Spleen (tissue), 11 donors: ENCODE results near the gene NSF. TPM values are rescaled to one million over a fixed set of nuclear protein-coding genes. Genes with fewer than 3 reads are reported as not detected.

Source experiments
- DNase-seq: peaks from one replicate; pipeline ENCODE4 v3.0.0-alpha.2; 2020
- H3K27ac ChIP-seq, 8 donors: fragments of 200-600 bp; sonication (generic) in 7 of 8; 1 replicate in 4 of 8; 2 replicates in 4 of 8; pipeline versions ENCODE4 v1.5.0 to v1.8.0; 2016 to 2021; ENCODE audit warnings: inconsistent platforms in 4 of 8, mild to moderate bottlenecking in 4 of 8, moderate library complexity in 1 of 8
- H3K27me3 ChIP-seq, 7 donors: fragments of 200-600 bp; sonication (generic) in 6 of 7; replicated peaks in 1 of 7; 1 replicate in 4 of 7; 2 replicates in 3 of 7; pipeline versions ENCODE4 v1.5.0 to v1.8.0; 2016 to 2021; ENCODE audit warnings: inconsistent platforms in 3 of 7, mild to moderate bottlenecking in 1 of 7
- H3K36me3 ChIP-seq, 6 donors: fragments of 200-600 bp; sonication (generic) in 5 of 6; 1 replicate in 4 of 6; 2 replicates in 2 of 6; pipeline versions ENCODE4 v1.5.0 to v1.8.0; 2016 to 2021; ENCODE audit warnings: inconsistent platforms in 2 of 6
- H3K4me1 ChIP-seq, 6 donors: fragments of 200-600 bp; sonication (generic) in 5 of 6; 1 replicate in 3 of 6; 2 replicates in 3 of 6; pipeline versions ENCODE4 v1.5.0 to v1.8.0; 2016 to 2021; ENCODE audit warnings: inconsistent platforms in 3 of 6
- H3K4me3 ChIP-seq, 8 donors: fragments of 200-600 bp; sonication (generic) in 7 of 8; 1 replicate in 4 of 8; 2 replicates in 4 of 8; pipeline versions ENCODE4 v1.5.0 to v1.8.0; 2016 to 2021; ENCODE audit warnings: inconsistent platforms in 4 of 8, mild to moderate bottlenecking in 4 of 8, moderate library complexity in 2 of 8
- H3K9me3 ChIP-seq, 8 donors: fragments of 200-600 bp; sonication (generic) in 7 of 8; 1 replicate in 4 of 8; 2 replicates in 4 of 8; pipeline versions ENCODE4 v1.5.0 to v1.8.0; 2016 to 2021; ENCODE audit warnings: inconsistent platforms in 4 of 8
- POLR2A ChIP-seq, 3 donors: fragments of 450-650 bp; IDR thresholded peaks; one replicate each; pipeline ENCODE4 v1.5.1; 2017; ENCODE audit warnings: antibody characterized with exemption in 3 of 3, mild to moderate bottlenecking in 1 of 3
- POLR2AphosphoS5 ChIP-seq, 3 donors: sonication (generic); formaldehyde crosslinking; IDR thresholded peaks; one replicate each; pipeline ENCODE4 v1.5.1; 2017; ENCODE audit warnings: antibody characterized with exemption in 3 of 3
- WGBS, 5 donors: extraction: QIAGEN DNeasy Blood & Tissue Kit in 3 of 5; methylation state at CpG; one replicate each; pipeline versions ENCODE4 v1.1.5 to v1.1.7; 2013 to 2018; 5-methylcytosine and 5-hydroxymethylcytosine counted together
- intact Hi-C: fragments of 100-400 bp; cut with DNase I; formaldehyde crosslinking; loops from one replicate; pipeline ENCODE4 v1.15.0; 2023; ENCODE audit warnings: low total_unique reads
- polyA plus RNA-seq, 3 donors: library from polyadenylated mRNA; stranded (reverse); fragments of 200-250 nt; gene quantifications; one replicate each; pipeline ENCODE4 v1.2.1, GENCODE V29; 2013
- total RNA-seq, 7 donors: library from RNA; depleted of rRNA in 3 of 7; stranded (reverse); fragments of >200 nt in 3 of 7; fragmentation: NEBNext Ultra II Directional in 4 of 7; extraction: Animal tissue kit (Norgen Biotek cat#: 25700) in 4 of 7; gene quantifications; one replicate each; pipeline versions ENCODE4 v1.1.0 to v1.2.1, GENCODE V29; 2016 to 2021
- TF ChIP-seq, protein P1 (sequence below), 11 experiments: fragments of 200-600 bp in 7 of 11; fragments of 450-650 bp in 4 of 11; sonication (generic) in 4 of 11; IDR thresholded peaks in 8 of 11; conservative IDR thresholded peaks in 3 of 11; 1 replicate in 7 of 11; 2 replicates in 4 of 11; pipeline versions ENCODE4 v1.4.0 to v1.8.0; 2016 to 2021; ENCODE audit warnings: antibody characterized with exemption in 11 of 11, inconsistent platforms in 4 of 11, mild to moderate bottlenecking in 1 of 11
- donor health status: healthy with polysubstance abuse.
- donor health status: DM: no; HTN: no; CAD: no; lungs with moderate emphysema.
- donor health status: DM: no; HTN: no; CAD: no.
- donor health status: Bipolar disorder and iron deficiency.
- donor health status: healthy.
- donor health status: DM: no; HTN: no; CAD: no.
- donor health status: DM: yes; HTN: yes; CAD: no.

NSF gene
- total and polyA plus RNA-seq, 10 donors = 8.7 to 57.6 (median 42.4) TPM

DNA sequence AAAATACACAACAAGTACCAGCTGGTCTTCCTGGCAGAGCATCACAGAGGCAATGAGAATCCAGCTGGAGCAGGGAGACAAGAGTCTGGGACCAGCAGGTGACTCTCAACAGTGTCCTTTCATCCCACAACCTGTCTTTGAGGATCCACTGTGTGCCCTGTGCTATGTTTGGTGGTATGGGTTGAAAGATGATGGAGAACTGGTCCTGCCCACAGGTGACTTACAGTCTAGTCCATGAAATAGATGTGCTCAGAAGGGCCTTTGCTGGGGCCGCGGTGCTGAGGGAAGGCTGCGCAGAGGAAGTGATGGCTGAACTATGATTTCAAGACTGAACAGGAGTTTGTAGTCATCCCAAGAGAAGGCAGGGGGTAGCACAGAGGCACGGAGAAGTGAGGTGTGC lies 210.1 kb downstream of the NSF start:
- no peak for TF ChIP-seq POLR2A (IDR thresholded peaks at IDR 0.05)
- TF ChIP-seq, protein P1, sequence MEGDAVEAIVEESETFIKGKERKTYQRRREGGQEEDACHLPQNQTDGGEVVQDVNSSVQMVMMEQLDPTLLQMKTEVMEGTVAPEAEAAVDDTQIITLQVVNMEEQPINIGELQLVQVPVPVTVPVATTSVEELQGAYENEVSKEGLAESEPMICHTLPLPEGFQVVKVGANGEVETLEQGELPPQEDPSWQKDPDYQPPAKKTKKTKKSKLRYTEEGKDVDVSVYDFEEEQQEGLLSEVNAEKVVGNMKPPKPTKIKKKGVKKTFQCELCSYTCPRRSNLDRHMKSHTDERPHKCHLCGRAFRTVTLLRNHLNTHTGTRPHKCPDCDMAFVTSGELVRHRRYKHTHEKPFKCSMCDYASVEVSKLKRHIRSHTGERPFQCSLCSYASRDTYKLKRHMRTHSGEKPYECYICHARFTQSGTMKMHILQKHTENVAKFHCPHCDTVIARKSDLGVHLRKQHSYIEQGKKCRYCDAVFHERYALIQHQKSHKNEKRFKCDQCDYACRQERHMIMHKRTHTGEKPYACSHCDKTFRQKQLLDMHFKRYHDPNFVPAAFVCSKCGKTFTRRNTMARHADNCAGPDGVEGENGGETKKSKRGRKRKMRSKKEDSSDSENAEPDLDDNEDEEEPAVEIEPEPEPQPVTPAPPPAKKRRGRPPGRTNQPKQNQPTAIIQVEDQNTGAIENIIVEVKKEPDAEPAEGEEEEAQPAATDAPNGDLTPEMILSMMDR (IDR thresholded peaks at IDR 0.05 in 8 of 11, conservative IDR thresholded peaks at IDR 0.05 in 3 of 11) = no peak
- no peak for TF ChIP-seq POLR2AphosphoS5 (IDR thresholded peaks at IDR 0.05)
- no peaks in the 10 kb centered on the region for H3K36me3 ChIP-seq
- H3K9me3 ChIP-seq = no peaks in the 10 kb centered on the region
- intact Hi-C loops = no loop called here
- no peaks in the 10 kb centered on the region for H3K4me1 ChIP-seq
- H3K27me3 ChIP-seq = peaks cover 0 to 11% (median 0%) of the 10 kb centered on the region in 7 donors
- WGBS, 5 donors = 96 to 98% (median 97%) methylated on average over 4 of the region's 4 CpGs
- no peak overlapping the region for H3K4me3 ChIP-seq
- DNase-seq = no peak
- no peak overlapping the region for H3K27ac ChIP-seq

DNA sequence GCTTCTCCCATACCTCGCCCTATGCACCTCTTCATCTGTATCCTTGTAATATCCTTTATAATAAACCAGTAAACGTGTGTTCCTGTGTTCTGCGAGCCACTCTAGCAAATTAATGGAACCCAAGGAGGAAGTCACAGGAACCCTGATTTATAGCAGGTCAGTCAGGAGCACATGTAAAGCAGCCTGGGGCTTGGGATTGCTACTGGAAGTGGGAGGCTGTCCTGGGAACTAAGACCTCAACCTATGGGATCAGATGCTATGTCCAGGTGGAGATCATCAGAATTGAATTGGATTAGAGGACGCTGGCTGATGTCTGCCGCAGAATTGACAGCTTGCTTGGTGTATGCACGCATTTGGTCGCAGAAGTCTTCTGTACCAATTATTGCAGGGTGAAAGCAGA lies 212.3 kb downstream of the NSF start:
- Histone ChIP-seq H3K27me3 (no peaks in the 10 kb centered on the region), H3K4me1 (no peaks in the 10 kb centered on the region), H3K27ac (no peak overlapping the region), H3K9me3 (no peaks in the 10 kb centered on the region), H3K4me3 (no peak overlapping the region), H3K36me3 (no peaks in the 10 kb centered on the region)
- TF ChIP-seq POLR2AphosphoS5 (IDR thresholded peaks at IDR 0.05) (no peak), POLR2A (IDR thresholded peaks at IDR 0.05) (no peak)
- TF ChIP-seq, protein P1 (IDR thresholded peaks at IDR 0.05 in 8 of 11, conservative IDR thresholded peaks at IDR 0.05 in 3 of 11) = no peak
- WGBS, 5 donors = 61 to 78% (median 70%) methylated on average over 7 of the region's 7 CpGs
- no peak for DNase-seq
- intact Hi-C loops = no loop called here

DNA sequence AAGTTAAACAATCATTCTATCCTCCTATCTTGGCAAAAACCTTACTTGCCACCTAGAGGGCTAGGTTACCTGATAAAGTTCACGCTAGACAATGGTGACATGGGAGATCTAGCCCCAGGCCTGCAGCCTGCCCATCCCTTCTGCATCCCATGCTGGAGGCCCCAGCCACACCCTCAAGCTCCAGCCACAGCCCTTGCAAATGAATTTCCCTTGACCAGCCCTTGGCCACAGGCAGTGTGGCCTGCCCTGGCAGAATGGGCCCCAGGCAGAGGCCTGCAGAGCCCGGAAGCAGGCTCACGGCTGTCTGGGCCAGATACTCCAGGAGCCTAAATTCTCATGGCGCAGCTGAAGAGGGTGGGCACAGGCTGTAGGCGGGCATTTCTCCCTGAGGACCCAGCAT lies 213.1 kb downstream of the NSF start:
- WGBS, 5 donors = 89 to 97% (median 92%) methylated on average over 5 of the region's 5 CpGs
- intact Hi-C loops = no loop called here

DNA sequence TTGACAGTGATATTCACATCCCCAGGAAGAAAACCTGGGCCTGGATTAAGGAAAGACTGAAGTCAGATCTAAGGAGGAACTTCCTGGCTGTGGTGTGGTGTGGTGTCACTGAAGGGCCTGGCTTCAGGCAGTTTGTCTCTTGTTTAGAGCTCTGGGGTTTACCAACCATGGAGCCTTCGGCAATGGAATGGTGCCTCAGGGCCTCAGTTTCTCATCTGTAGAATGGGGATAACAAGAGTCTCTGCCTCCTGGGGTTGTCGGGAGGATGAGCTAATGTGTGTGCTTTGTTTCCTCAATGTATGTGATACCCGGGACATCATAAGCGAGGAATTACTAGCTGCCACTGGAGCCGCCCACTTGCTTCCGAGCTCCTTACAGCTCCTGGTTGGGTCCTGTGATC lies 215.3 kb downstream of the NSF start:
- Histone ChIP-seq H3K4me1 (no peaks in the 10 kb centered on the region), H3K27me3 (peaks cover 0 to 7% (median 0%) of the 10 kb centered on the region in 7 donors), H3K36me3 (no peaks in the 10 kb centered on the region), H3K4me3 (no peak overlapping the region), H3K9me3 (no peaks in the 10 kb centered on the region), H3K27ac (no peak overlapping the region)
- intact Hi-C loops = no loop called here
- TF ChIP-seq POLR2AphosphoS5 (IDR thresholded peaks at IDR 0.05) (no peak), POLR2A (IDR thresholded peaks at IDR 0.05) (no peak)
- TF ChIP-seq, protein P1 (IDR thresholded peaks at IDR 0.05 in 8 of 11, conservative IDR thresholded peaks at IDR 0.05 in 3 of 11) = no peak
- 86 to 95% (median 92%) methylated on average over 6 of the region's 6 CpGs for WGBS, 5 donors
- DNase-seq = no peak

More for the DNA sequence above, 213.1 kb downstream of the NSF start:
- Histone ChIP-seq H3K27me3 (no peaks in the 10 kb centered on the region), H3K4me1 (no peaks in the 10 kb centered on the region), H3K36me3 (no peaks in the 10 kb centered on the region), H3K27ac (no peak overlapping the region), H3K9me3 (no peaks in the 10 kb centered on the region), H3K4me3 (no peak overlapping the region)
- TF ChIP-seq POLR2AphosphoS5 (IDR thresholded peaks at IDR 0.05) (no peak), POLR2A (IDR thresholded peaks at IDR 0.05) (no peak)
- TF ChIP-seq, protein P1 (IDR thresholded peaks at IDR 0.05 in 8 of 11, conservative IDR thresholded peaks at IDR 0.05 in 3 of 11) = no peak
- DNase-seq = no peak

Other genes with a start within 250 kb of the NSF start
- 10 to 100 TPM; 15.0 to 43.8 (median 29.5) TPM for gene ARL17B, start 228.9 kb upstream of the NSF start, total RNA-seq
- gene ARL17B, start 228.9 kb upstream of the NSF start, polyA plus RNA-seq = 10 to 100 TPM in 1 of 3 donors, 1 to 10 TPM in 2; 7.9 to 13.2 (median 8.1) TPM
- 10 to 100 TPM; 10.4 to 38.2 (median 24.1) TPM for gene LRRC37A2, start 78.2 kb upstream of the NSF start, total RNA-seq
- gene LRRC37A2, start 78.2 kb upstream of the NSF start, polyA plus RNA-seq = 1 to 10 TPM; 2.9 to 5.0 (median 3.2) TPM
- gene ARL17A, start 11.0 kb upstream of the NSF start, total RNA-seq = 10 to 100 TPM; 11.9 to 43.5 (median 20.8) TPM
- gene ARL17A, start 11.0 kb upstream of the NSF start, polyA plus RNA-seq = 1 to 10 TPM; 1.8 to 6.3 (median 2.5) TPM
- under 1 TPM; 0.32 to 0.94 (median 0.66) TPM for gene WNT3, start 228.0 kb downstream of the NSF start, total RNA-seq
- under 1 TPM; 0.63 to 0.74 (median 0.67) TPM for gene WNT3, start 228.0 kb downstream of the NSF start, polyA plus RNA-seq